CD4-positive, alpha-beta T cell treated with Interleukin-15 for 4 hours (primary cell): Measurements from ENCODE around the gene RAB8B.

Experiments
- DNase-seq: peaks from one replicate; pipeline ENCODE4 v3.0.0-alpha.2; 2020; ENCODE audit warnings: low spot score

The RAB8B gene

DNA sequence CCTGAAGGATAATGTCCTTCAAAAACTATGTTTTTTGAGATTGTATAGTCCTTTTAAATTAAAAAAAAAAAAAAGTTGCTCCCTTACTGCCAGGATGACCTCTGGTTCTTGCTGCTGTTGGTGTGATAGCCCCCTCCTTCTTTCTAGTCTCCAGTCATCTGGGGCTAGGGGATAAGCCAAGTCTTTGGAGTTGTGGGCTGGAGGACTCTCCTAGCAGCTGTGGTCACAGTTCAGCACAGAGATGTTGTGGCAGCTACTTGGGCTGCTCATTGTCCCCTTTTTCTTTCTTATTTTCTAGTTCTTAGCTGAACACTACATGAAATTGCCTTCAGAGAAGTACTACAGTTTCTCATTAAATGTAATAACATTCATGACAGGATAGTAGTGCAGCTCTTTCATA lies 48.8 kb downstream of the RAB8B start:
- no peak for DNase-seq

DNA sequence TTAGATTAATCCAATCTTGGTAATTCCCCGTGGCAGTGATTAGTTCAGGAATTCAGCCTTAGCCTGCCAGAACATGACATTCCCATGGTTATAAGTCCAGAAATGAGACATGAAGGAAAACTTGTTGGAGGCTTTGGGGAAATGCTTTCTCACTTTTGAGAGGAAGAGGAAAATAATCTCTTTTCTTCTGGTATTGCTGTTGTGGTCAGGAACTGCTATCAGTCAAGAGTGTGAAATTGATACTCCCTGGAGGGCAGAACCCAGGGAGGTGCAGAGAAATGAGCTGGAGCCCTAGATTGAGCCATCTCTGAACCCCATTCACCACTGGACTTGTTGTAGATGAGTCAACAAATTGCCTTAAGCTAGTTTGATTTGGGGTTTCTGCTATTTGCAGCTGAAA lies 49.4 kb downstream of the RAB8B start:
- DNase-seq: no peak

DNA sequence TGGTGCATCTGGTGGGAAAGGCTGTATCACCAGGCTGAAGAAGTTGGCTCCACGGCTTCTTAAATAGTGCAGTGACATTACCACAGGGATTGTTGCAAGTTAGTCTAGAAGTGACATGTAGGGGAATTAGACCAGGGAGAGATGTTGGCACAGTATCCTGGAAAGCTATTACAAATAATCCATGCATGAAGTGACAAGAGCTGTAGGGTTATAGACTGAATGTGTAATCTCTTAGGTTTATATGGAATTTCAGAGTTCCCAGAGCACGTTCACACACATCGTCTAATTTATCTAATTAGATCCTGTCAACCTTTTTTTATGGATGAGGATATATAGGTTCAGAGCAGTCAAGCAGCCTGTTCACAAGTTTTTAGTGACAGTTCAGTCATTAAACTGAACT lies 50.7 kb downstream of the RAB8B start:
- no peak for DNase-seq

DNA sequence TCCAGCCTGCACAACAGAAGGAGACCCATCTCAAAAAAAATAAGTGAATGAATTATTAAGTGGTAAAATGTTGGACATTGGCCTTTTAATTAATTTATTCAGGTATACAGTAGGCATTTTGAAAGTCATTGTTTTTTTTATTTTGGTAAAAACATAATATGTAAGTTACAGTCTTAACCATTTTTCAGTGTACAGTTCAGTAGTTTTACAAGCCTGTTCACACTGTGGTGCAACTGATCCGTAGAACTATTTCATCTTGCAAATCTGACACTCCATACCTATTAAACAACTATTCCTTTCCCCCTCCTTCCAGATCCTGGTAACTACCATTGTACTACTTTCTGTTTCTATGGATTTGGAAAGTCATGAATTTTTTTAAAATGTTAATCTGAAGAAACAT lies 51.9 kb downstream of the RAB8B start:
- DNase-seq: no peak

DNA sequence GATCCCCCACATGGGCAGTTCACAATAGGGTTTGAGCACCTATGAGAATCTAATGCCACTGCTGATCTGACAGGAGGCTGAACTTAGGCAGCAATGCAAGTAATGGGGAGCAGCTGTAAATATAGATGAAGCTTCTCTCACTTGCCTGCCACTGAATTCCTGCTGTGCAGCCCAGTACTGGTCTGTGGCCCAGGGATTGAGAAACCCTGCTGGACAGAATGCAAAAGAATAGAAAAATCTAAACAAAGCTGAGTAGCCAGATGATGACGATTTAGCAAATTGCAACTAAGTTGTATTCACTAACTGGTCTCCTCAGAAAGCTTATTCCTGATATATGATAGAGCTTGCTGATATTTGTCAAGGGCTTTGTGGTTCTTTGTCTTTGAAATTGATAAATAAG lies 53.7 kb downstream of the RAB8B start:
- DNase-seq: no peak

DNA sequence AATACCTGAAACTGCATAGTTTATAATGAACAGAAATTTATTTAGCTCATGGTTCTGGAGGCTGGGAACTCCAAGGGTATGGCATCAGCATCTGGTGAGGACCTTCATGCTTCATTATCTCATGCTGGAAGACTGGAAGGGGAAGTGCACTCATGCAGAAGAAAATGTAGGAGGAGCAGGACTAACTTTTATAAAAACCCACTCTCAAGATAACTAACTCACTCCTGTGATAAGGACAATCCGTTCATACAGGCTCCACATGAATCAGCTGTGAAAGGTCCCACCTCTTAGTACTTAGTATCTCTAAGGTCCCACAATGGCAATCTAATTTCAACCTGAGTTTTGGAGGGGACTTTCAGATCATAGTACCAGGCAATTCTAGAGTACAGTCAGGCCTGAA lies 54.4 kb downstream of the RAB8B start:
- DNase-seq: no peak

DNA sequence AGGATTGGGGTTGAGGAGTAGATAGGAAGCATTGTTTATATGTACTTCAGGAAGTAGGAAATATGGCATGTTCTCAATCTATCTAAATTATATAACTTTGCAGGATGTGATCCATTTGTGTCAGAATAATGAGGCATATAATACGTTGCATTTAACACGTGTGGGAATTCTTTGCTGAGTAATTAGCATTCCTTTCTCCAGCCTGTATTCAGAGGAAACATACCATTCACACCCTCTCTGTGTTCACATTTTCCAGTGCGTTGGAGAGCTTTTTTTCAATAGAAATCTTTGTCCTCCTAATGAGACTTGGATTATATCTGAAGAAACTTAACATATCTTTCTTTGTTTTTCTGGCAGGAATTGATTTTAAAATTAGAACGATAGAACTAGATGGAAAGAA lies 55.0 kb downstream of the RAB8B start:
- no peak for DNase-seq

DNA sequence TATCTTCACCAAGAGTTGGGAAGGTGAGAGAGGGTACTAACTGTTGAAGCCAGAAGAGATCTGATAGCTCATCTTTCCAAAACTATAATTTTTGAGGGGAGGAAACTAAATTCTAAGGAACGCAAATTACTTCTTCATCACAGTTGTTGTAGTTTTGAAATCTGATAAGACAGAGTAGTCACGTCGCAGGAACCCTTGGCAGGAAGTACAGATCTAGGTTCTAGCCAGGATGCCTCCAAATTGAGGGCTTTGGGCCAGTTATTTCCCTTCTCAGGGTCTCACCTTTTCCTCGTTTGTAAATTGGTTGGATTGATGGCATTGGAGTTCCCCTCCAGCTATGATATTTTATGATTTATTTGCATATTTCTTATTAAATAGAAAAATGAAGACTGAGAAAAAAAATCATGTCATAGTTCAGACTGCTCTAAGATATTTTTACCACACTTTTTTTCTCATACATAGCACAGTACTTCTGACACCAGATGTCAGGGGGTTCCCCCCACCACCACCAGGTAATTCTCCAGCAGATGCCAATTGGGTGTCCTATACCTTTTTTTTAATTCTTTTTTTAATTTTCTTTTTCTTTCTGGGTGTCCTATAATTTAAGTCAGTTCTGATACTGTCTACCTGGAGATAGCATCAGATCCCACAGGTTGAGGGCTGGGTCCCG lies 55.7 kb downstream of the RAB8B start:
- no peak for DNase-seq

DNA sequence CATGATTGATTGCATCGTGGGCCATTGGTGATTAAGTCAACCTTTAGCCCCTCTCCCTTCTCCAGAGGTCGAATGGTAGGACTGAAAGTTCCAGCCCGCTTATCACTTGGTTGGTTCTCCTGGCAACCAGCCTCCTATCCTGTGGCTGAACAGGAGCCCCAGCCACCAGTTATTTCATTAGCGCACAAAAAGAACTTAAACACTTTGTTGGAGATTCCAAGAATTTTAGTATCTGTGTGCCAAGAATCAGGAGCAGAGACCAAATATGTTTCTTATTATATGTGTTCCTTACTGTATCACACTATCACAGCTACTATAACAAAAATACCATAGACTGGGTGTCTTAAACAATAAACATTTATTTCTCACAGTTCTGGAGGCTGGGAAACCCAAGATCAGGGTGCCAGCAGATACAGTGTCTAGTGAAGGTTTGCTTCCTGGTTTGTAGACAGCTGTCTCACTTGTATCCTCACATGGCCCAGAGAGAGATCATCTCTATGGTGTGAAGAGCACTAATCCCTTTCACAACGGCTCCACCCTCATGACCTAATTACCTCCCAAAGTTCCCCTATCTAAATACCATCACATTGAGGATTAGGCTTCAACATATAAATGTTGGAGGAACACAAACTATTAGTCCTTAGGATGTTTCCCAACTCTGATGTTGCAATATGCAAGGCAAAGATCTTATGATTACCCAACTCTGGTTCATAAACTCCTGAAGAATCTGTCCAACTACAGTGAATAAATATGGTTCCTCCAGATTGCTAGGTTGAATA lies 57.5 kb downstream of the RAB8B start:
- no peak for DNase-seq

DNA sequence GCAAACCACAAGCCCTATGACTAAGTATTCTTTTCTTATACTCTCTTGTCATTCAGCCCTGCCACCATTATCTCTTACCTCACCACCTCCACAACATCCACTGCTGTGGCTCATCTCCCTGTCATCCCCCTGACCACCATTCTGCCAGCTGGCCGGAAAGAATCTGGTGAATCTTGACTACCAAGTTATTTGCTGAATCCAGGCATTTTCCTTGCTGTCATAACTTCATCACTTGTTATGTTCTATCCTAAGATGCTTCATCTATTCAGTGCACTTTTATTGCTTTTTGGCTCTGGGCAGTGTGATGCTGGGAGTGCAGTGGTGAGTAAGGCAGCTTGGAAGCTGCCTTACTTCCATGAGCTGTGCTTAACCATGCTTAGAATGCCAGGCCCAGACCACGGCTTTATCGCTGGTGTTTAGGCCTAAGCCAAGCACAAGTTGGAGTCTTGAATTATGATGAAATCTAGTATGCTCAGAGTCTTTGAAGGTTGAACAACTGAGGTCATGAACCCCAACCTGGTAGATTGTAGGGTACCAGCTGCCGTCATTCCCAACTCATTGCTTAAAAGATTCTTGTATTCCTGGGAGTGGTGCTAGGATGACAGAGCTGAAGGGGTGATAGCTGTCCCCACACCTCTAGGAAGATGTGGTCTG lies 61.0 kb downstream of the RAB8B start:
- DNase-seq: no peak

DNA sequence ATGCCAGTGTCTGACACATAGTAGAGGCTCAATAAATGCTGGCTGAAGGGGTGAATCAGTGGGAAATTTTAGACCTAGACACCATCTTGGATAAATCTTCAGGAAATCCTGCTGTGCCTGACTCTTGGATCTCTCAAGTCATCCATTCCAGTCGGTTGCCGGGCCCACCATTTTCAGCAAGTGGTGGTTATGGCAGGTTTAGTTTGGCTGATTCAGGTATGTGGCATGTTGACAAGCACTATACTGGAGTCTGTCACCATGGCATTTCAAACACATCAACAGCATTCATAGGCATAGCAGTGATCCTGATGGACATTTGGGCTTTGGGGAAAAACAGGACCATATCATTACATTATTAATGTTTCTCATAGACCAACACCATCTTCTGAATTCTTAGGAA lies 62.3 kb downstream of the RAB8B start:
- no peak for DNase-seq

DNA sequence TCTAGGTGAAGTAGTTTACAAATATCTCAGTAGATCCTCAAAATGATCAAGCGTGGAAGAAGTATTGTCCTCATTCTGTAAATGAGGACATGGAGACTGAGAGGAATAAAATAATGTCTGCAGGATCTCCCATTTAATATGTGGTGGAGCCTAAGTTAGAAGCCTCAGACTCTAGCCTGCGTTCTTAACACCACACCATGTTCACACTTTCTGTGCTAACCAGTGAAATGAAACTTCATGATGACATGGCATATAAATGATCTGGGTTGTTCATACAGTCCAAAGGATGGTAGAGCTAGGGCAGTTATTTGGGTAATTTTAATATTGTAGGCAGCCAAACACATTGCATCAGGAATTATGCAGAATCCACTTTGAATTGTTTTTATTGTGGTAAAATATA lies 62.9 kb downstream of the RAB8B start:
- DNase-seq: no peak

DNA sequence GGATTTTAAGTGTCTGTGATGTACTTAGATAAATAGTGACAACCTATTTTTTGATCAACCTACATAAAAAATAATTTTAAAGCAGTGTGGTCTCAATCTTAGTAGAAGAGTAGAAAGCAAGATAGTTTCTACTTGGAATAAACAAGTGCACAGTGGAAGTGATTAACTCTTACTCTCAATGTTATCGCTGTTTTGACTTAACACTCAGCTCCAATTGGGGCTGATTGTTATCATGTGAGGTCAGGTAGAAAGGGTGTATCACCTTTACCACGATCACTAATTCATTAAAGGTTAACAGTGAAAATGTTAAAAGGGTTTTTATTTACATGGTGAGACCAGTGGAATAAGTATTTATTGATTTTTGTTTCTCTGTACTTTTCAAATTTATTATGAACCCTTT lies 65.6 kb downstream of the RAB8B start:
- no peak for DNase-seq

DNA sequence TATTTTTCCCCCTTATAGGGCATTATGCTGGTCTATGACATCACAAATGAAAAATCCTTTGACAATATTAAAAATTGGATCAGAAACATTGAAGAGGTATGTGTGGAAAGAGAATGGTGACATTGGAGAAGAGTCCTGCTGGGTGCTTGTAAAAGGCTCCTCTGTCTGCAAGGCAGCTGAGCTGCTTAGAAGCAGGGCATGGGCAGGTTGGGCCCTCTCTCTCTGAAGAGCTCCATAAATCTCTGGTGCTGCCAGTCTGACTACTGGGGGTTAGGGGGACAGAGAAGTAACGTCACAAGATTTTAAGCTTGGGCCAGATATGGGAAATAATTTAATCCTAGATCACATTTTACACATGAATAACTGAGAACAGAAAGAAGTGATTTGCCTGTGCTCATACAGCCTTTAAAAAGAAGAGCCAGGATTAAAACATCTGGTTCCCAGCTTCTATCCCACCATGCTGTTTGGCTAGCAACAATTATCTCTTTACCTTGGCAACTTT lies 66.1 kb downstream of the RAB8B start:
- DNase-seq: no peak

DNA sequence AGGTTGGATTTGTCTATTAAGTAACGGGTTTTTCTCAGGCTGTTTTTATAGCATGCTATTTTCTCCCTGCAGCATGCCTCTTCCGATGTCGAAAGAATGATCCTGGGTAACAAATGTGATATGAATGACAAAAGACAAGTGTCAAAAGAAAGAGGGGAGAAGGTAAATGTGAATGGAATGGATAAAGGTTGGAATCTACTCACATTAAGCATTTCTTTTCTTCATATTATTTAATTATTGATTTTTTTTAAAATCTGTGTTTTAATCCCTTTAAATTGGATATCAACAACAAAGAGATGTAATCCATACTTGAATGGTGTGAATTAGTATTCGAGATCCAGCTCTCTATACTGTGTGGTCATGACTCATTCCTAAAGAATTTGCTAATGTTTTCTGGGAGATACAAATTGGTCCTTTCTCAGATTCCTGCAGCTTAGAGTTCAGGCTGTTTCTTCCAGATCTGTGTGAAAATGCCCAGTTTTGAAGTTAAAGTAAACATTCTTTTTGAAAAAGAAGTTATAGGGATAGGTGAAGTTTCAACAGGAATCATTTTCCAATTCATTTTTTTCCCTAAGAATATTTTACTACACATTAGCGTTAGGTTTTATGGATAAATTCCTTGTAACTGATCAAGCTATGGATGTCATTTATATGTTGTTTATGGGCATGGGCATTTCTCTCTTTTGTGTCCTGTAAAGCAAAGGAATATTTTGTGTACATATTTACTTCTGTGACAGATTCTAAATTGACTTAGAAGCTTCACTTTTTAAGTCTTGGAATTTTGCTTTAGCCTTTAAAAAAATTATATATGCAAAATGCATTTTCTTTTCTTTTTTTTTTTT lies 67.2 kb downstream of the RAB8B start:
- no peak for DNase-seq

DNA sequence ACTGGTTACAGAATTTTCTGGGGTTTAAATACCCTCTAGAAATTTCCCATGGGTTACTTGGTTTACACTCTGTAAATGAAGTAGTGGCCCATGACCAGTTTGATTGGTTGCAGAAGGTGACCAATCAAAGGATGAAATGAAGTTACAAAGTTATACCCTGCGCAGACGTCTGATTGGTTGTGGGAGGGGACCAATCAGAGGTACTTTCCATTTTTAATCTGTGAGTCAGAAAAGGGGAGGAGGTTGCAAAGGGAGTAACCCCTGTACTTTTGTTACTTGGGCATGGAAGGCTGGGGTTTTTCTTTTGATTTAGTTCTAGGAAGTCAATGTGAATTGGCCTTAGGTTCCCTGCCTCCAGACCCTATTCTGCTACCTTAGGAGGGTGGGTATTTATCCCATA lies 69.3 kb downstream of the RAB8B start:
- DNase-seq: no peak

DNA sequence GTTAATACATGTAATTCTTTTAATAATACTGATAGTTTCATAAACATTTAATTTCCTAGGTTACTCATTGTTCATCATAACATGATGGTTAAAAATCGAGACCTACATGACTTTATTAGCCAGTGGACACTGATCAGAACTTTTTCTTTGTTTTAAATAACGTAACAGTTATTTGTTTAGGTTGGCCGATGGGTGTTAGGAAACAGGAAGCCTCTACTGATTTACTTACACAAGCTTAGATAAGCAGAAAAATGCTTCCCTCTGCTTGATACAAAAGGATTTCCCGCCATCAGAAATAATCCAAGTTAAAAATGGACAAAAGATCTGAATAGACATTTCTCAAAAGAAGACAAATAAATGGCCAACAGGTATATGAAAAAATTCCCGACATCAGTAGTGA lies 71.4 kb downstream of the RAB8B start:
- no peak for DNase-seq

DNA sequence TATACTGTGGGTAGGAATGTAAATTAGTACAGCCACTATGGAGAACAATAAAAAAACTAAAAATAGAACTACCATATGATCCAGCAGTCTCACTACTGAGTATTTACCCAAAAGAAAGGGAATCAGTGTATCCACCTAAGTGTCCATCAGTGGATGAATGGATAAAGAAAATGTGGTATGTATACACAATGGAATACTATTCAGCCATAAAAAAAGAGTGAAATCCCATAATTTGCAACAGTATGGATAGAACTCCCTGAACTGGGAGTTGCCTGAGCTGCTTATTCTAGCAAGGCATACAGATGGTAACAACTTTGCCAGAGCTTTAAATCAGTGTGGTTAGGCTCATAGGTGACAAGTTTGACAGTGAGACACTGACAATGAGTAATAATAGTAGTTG lies 71.9 kb downstream of the RAB8B start:
- DNase-seq: no peak

DNA sequence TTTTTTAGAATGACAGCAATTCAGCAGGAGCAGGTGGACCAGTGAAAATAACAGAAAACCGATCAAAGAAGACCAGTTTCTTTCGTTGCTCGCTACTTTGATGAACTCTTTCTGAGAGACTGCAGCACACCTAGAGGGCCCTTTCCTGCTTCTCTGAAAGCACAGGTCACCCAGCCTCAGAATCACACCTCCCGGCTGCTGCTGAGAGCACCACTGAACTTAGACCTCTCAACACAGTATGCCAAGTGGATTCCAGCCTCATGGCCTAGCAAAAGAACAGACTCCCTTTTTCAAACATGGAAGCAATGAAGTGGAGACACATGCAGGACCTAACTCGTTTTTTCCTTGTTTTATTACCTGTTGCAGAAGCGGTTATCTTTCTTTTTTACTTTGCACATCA lies 74.1 kb downstream of the RAB8B start:
- no peak for DNase-seq

DNA sequence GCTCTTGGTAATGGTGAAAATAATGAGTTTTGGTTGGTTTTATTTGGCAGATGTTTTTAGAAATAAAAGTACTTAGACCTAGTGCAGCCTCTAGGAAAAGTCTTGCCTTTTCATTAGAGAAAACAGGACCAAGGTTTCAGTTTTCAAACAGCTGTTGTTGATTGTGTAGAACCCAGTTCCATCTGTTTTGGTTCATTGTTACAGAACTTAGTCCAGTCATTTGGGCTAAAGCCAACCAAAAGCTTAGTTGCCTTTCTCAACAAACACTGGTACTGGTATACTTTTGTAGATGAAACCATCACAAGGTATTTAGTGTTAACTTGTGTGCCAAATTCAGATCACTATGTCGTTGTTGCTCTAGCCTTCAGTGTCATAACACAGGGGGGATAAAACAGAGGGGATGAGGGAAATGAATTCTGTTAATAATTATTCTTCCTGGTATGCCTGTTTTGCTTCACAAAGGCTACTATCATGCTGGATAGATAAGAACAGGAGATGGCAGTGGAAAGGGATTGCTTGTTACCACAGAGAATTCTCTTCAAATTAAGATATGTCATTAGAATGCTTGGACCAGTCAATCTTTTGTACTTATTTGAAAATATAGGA lies 75.4 kb downstream of the RAB8B start:
- no peak for DNase-seq

DNA sequence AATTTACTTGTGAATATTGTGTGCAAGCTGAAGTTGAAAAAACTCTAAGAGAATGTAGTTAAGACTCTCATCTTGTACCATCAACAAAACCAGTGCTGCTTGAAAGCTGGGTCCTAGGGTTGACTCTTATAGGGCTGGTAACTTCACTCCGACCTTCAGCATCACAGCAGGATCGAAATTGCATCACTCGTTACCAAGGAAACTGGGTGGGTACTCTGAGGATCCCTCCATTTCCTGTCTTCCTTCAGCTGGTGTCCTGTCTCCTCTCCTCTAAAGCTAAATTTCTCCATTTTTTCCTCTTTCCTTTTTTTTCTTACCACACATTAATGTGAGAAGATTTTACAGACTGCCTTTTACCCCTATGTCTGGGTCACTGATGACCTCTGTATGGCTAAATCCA lies 85.0 kb downstream of the RAB8B start:
- no peak for DNase-seq
